Activated CD4-positive, alpha-beta T cell treated with anti-CD3 and anti-CD28 coated beads for 48 hours (primary cell): ENCODE results near the gene HSPB6.
"Not testable (repeated sequence)": the region's sequence is repeated elsewhere in the genome, so short reads cannot be mapped to it uniquely, and the experiment has no call there.

Experiments
- DNase-seq: peaks from one replicate; pipeline ENCODE4 v3.0.0-alpha.2; 2020

HSPB6 gene

DNA sequence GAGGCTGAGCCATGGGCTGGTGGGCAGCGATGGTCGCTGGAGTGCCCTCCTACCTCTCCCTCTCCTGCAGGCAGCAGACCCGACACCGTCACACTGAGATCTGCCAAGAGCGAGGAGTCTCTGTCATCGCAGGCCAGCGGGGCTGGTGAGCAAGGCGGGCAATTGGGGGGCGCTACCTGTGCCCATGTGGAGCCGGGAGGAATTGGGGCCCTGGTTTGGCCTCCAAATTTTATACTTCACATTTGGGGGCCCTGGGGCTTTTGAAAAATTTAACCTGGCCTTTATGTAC lies 28.5 kb upstream of the HSPB6 start:
- DNase-seq, result no peak

DNA sequence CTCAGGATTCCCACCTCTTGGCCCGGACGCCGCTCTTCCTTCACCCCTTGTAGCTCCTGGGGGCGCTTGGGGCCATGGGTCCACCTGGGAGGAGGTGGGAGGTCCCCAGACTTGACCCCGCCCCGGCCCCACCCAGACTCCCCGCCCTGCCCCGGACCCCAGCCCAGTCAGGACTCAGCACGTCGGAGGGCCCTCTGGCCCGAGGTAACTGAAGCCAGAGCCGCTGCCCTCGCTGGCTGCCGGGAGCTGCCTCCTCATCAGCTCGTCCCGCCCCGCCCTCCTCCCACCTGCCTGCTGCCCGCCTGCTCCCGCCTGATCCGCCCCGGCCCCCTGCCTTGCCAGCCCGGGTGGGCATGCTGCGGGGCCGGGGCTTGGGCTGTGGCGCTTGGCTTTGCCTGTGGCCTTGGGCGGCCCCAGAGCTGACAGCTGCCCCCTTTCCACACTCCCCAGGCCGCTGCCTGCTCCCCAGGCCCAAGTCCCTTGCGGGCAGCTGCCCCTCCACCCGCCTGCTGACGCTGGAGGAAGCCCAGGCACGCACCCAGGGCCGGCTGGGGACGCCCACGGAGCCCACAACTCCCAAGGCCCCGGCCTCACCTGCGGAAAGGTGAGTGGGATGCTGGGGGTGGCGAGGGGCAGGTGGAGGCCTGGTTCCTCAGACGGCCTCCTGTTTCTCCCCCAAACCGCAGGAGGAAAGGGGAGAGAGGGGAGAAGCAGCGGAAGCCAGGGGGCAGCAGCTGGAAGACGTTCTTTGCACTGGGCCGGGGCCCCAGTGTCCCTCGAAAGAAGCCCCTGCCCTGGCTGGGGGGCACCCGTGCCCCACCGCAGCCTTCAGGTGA lies 27.9 kb upstream of the HSPB6 start:
- no peak for DNase-seq

DNA sequence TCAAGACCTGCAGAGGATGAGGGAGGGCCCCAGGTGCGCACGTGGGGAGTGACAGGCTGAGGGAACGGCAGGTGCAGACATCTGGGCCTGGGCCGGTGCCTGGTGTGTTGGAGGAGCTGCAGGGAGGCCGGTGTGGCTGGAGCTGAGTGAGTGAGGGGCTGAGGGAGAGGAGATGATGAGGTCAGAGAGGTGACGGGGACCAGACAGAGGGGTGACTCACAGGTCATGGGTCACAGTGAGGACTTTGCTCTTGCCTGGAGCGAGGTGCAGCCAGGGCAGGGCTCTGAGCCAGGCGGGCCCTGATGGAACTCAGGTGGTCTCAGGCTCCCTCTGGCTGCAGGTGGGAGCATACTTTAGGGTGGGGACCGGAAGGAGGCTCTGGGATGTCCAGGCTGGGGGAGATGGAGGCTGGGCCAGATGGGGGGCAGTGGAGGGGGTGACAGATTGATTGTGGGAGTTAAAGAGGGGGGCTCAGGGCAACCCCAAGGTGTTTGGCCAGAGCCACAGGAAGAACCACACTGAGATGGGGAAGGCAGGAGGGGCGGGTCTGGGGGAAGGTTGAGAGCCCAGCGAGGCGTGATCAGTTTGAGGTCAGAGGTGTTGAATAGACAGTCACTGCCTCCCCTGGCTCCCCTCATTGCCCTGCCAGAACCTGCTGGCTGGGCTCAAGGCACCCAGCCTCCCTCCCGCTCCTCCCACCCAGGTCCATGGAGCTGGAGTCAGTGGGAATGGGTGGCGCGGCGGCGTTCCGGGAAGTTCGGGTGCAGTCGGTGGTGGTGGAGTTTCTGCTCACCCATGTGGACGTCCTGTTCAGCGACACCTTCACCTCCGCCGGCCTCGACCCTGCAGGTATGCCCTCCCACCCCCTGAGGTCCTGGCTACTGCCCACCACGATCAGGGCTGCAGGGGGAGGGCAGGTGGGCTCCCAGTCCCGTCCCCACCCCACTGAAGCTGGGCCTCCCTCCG lies 26.9 kb upstream of the HSPB6 start:
- DNase-seq, result no peak

DNA sequence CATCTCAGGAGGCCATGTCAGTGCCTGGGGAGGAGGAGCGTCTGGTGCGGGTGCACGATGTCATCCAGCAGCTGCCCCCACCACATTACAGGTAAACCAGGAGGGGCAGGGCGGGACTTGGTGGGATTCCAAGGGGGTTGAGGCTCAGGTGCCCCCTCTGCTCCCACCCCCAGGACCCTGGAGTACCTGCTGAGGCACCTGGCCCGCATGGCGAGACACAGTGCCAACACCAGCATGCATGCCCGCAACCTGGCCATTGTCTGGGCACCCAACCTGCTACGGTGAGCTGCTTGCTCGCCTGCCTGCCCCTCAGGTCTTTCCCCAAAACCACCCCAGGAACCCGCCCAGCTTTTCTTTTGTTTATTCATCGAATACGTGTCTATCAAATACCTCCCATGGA lies 25.8 kb upstream of the HSPB6 start:
- no peak for DNase-seq

DNA sequence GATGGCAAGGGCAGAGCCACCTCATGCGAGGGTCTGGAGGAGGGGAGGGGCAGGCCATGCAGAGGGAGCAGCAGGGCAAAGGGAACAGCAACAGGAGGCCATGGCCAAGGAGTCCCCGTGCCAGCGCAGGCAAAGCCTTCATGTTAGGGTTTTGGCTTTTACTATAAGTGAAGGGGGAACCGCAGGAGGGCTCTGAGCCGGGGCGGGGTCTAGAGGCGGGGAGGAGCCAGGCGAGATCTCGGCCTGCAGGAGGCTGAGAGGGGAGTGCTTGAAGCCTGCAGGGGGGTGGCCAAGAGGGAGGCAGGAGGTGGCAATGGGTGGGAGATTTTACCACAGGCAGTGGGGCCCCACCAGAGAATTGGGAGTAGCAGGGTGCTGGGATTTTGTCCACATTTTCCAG lies 24.8 kb upstream of the HSPB6 start:
- no peak for DNase-seq

DNA sequence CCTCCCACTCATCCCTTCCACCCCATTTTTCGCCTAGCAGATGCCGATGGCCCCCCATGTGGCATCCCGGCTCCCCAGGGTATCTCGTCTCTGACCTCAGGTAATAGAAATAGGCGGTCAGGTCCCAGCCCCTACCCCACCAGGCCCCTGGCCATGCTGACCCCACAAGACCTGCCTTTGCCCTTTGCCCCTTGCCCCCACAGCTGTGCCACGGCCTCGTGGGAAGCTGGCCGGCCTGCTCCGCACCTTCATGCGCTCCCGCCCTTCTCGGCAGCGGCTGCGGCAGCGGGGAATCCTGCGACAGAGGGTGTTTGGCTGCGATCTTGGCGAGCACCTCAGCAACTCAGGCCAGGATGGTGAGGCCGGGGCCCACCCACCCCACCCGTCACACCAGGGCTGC lies 23.9 kb upstream of the HSPB6 start:
- DNase-seq, result no peak

DNA sequence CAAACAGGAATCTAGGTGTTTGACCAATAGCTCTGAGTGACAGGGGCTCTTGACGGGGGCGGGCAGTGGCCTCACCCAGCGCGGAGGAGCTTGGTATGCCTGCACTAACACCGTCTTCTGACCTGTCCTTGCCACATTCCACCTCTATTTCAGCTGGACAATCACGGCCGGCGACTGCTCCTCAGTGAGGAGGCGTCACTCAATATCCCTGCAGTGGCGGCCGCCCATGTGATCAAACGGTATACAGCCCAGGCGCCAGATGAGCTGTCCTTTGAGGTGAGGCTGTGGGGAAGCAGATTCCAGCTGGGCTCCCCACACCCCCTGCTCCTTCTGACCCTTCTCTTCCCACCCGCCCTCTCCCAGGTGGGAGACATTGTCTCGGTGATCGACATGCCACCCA lies 23.2 kb upstream of the HSPB6 start:
- no peak for DNase-seq

DNA sequence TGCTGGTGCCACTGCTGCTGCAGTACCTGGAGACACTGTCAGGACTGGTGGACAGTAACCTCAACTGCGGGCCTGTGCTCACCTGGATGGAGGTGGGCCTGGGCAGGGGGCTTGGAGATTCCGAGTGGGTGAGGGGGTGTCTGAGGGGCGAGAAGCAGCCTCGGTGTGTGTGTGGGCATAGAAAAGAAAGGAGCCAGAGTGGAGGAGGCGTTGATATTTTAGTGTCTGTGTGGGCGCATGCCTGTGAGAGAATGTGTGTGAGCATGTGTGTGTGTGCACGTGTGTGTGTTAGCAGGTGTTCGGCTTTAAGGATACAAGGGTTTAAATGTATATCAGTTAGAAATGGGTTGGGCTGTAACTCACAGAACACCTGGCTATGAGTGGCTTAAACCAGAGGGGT lies 22.2 kb upstream of the HSPB6 start:
- DNase-seq, result no peak

DNA sequence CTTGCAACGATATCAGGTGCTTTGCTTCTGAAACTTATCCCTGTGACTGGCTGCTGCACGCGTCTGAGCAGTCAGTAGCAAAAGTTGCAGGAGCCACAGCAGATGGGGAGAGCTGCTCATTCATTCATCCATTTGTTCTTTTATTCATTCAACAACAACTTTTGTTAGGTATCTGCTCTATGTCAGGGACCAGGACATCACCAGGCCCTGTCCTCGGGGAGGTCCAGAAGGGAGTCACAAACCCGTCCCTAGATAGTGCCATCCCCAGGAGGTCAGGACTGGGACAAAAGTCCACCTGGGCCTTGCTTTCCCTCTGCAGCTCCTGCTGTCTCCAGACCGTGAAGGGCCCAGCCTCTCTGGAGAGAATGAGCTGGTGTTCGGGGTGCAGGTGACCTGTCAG lies 21.1 kb upstream of the HSPB6 start:
- no peak for DNase-seq

DNA sequence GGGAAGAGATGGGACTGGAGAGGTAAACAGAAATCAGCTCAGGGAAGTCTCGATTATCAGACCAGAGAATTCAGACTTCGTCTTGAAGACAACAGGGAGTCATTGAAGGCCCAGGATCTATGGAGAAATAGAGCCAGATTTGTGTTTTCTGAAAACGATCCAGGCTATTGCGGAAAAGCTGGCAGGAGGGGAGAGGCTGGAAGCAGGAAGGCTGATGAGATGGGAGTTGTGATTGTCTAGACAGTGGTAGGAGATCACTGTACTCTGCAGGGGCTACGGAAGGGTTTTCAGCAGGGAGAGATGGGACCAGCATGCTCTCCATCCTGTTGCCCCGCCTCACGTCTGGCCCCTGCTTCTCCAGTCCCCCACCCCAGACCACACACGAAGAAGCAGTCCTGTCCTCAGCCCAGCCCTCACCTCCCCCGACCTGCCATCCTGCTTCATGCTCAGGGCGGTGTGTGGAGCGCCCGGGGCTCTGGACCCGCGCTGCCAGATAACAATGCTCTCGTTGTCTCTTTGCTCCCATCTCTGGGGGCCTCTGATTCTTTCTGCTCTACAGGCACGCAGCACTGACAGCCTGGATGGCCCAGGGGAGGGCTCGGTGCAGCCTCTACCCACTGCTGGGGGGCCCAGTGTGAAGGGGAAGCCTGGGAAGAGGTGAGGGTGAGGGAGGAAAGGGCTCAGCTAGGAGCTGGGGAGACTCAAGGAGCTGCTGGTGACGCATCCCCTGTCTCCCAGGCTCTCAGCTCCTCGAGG lies 20.4 kb upstream of the HSPB6 start:
- no peak for DNase-seq

DNA sequence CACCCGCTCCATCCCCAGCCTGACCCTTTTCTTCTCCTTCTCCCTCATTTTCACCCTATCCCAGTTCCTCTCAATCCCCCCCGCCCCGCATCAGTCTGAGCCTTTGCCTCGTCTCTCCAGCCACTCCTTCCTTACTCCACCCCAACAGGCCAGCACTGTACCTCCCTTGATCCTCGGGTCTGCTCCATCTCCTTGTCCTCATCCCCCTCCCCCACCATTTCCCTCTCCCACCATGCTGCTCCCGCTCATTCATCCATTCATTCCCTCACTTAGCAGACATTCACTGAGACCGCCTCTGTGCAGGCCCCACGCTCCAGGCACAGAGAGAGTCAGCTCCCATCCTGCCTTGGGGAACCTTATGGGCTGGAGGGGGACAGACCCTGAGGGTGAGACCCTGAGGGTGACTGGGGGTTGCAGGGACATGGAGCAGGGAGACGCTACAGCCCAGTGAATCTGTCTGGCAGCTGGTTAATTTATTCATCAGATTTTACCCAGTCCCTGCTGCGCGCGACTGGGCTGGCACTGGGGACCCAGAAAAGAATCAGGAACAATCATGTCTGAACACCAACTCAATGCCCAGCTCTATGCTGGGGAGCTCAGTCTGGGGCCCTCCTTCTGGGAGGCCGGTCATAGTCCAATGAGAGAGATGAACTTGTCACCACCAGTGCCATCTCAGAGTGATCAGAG lies 19.4 kb upstream of the HSPB6 start:
- DNase-seq, result no peak

DNA sequence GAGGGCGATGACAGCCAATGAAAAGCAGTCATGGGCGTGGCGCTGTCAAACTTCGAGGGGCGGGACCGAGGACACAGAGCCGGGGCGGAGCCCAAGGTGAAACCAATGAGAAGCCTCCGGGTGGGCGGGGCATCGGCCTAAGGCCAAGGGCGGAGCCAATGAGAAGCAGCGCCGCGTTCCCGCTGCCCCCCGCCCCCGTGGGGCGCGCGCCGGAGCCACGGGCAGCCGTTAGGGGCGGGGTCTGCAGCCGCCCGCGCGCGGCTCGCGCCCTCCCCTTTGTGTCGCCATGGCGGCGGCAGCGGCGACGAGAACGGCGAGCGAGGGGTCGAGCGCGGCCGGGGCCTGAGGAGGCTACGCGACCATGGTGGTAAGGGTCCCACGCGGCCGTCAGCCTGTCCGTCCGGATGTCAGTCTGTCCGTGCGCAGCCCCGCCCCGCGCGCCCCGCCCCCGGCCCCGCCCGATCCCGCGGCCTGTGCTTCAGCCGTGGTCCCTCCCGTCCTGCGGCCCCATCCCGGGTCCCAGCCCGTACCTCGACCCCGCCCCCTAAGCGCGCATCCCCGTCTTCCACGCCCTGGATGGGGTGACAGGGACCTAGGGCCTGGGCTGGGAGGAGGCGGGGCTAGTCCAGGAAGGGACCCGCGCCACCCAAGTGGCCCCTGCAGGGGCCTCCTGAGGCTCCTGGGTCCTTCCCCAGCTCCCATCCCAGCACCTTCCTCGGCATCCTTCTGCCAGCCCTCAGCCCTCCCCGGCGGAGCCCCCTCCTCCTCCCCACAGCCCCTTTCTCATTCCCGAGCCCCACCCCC lies 18.7 kb upstream of the HSPB6 start, which contains the start of gene ARHGAP33:
Gene ARHGAP33 (plus strand): TSS at position 267 of the 804 bp plus-strand sequence. CDS start 95 bp downstream, at position 362.
- peak; percentile 100 for DNase-seq

DNA sequence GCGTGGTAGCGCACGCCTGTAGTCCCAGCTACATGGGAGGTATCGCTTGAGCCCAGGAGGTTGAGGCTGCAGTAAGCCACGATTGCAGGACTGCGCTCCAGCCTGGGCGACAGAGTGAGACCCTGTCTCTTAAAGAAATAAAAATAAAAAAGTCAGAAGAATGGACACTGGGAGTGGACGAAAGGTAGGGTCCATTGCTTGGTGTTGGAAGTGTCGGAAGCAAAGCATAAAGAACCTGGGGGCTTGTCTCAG lies 18.1 kb upstream of the HSPB6 start:
- no peak for DNase-seq

DNA sequence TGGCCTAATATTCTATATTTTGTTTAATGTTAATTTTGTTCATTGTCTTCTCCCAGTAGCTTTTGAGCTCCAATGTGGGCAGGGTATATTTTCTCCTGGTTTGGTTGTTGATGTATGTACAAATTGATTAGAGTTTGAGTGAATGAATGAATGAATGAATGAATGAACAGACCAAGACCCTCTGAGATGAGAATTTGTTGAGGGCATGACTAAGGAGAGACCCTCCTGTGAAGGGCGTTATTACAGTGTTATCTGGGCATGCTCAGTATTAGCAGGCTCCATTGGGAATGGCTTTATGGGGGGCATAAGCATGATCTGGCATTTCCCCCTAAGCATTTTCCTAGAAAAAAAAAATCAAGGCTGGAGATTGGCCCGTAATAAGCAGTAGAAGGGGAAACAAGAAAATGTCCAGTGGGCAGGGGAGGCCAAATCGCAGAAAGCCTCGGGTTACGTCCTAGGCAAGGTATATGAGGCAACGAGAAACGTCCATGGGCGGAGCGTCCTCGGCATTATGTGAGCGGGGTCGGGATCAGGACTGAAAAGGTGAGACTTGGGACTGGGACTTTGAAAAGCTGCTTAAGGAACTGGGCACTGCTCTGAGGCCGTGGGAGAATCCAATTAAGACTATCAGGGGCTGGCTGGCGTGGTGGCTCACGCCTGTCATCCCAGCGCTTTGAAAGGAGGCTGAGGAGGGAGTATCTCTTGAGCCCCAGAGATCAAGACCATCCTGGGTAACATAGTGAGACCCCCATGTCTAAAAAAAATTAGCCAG lies 17.6 kb upstream of the HSPB6 start:
- DNase-seq, result no peak

DNA sequence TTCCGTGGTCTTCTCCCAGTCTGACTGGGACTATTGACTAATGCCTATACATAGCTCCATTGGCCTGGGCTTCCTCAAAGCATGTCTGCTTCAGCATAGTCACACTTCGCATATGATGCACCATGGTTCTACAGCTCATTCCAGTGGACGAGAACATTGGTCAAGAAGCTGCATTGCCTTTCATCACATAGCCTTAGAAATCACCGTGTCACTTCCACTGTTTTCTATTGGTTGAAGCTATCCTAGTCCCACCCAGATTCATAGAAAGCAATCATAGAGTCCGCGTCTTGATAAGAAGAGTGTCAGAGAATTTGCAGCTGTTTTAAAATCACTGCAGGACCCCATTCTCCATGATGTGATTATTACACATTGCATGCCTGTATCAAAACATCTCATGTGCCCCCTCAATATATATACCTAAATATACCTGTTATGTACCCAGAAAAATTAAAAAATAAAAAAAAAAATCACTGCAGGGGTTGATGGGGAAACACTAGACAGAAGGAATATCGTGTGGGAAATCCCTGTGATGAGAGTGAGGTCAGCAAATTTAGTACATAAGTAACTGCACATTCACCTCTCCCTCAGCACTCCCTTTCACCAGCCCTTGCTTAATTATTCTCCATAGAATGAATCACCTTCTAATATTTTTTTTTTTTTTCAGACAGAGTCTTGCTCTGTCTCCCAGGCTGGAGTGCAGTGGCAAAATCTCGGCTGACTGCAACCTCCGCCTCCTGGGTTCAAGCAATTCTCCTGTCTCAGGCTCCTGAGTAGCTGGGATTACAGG lies 16.4 kb upstream of the HSPB6 start:
- no peak for DNase-seq

DNA sequence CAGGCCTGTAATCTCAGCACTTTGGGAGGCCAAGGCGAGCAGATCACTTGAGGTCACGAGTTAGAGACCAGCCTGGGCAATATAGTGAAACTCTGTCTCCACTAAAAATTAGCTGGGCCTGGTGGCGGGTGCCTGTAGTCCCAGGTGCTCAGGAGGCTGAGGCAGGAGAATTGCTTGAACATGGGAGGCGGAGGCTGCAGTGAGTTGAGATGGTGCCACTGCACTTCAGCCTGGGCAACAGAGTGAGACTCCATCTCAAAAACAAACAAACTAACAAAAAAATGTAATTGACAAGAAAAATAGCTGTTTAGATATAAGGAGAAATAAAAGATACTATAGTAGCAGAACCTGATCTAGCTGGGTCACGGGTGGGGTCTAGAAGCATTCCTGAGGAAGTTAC lies 15.5 kb upstream of the HSPB6 start:
- not testable (repeated sequence) for DNase-seq

DNA sequence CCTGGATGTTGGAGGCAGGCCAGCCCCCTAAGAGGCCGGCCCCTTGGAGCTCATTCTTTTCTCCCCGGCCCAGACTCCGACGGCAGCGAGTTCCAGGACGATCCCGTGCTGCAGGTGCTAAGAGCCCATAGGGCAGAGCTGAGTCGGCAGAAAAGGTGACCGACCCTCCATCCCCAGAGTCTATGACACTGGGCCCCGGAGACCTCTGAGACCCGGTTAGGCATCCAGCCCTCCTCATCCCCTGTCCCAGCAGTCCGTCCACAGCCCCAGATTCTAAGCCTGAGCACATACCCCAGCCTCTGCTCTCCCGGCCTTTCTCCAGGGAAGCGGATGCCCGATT lies 11.2 kb upstream of the HSPB6 start:
- DNase-seq, result no peak

DNA sequence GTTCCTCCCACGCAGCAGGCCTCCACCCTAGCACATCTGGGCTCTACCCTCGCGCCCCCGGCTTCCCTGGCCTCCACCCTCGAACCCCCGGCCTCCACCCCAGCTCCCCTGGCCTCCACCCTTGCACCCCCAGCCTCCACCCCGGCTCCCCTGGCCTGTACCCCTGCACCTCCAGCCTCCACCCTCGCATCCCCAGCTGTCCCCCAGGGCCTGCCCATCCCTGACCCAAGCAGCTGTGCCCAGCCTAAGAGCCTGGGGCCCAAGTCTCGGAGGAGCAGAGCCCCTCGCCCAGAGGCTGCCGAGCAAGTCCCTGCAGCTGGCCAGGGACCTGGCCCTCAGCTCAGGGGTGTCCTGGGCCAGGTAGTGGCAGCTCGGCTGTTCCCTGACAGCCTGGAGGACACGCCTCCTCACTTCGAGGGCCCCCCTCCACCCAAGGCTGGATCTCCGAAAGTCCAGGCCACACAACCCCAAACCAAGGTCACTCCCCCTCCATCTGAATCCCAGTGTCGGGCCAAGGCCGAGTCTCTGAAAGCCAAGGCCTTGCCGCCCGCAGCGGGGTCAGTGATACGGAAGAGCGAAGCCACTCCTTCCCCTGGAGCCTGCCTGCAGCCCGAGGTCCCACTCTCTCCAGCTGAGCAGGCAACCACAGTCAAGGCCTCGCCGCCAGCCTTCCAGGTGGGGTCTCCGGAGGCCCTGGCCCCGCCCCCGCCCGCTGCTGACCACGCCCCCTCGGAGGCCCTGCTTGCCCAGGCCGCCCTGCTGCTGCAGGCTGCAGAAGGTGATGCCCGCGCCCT lies 10.7 kb upstream of the HSPB6 start:
- DNase-seq, result no peak

DNA sequence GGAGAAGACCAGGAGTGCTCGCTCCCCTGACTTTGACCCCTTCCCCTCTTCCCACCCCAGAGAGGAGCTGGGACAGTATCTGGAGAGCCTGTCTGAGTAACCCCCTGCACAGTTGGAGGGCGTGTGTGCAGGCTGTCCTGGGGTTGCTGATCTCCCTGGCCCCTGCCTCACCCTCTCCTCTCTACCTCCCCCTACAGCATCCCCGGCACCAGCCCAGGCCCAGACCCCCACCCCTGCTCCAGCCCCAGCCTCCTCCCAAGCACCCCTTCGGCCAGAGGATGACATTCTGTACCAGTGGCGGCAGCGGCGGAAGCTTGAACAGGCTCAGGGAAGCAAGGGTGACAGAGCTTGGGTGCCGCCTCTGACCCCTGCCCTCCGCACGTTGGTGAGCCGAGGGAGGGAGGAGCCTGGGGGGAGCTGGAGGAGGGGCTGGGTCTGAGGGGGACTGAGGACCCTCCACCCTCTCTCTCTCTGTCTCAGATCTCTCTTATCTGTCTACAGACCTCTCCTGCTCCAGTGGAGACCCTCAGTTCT lies 9.8 kb upstream of the HSPB6 start:
- DNase-seq, result no peak
